B cell (primary cell): ENCODE measurements around the gene SPOCD1. TPM values are rescaled to one million over a fixed set of nuclear protein-coding genes. Genes with fewer than 3 reads are reported as not detected.

Source experiments
- ATAC-seq: fragments of 200-7000 bp; cut with Tn5 transposase; one replicate; pipeline ENCODE4 v1.10.0; 2021; ENCODE audit warnings: low read depth, mild to moderate bottlenecking, moderate number of reproducible peaks, moderate library complexity
- CTCF ChIA-PET: fragments of 350-600 bp; sonication (Branson Sonifier 250); formaldehyde crosslinking; loops from one replicate; lab custom pipeline; 2021; ENCODE audit warnings: antibody characterized with exemption, inconsistent platforms; lab: Charles Lee
- POLR2A ChIA-PET: fragments of 350-600 bp; sonication (Branson Sonifier 250); formaldehyde crosslinking; loops from one replicate; lab custom pipeline; 2021; ENCODE audit warnings: antibody characterized with exemption; lab: Charles Lee
- DNase-seq: peaks from one replicate; pipeline ENCODE4 v3.0.0; 2013
- H2AFZ ChIP-seq: 2 replicates; pipeline ENCODE4 v1.6.1; 2012; ENCODE audit warnings: mild to moderate bottlenecking, low read depth, low read length; ENCODE audit not compliant: insufficient read depth, poor library complexity, severe bottlenecking
- H3K27ac ChIP-seq, 2 donors: 1 replicate in 1 of 2; 2 replicates in 1 of 2; pipeline ENCODE4 v1.5.1; 2012 to 2013; ENCODE audit warnings: low read length in 2 of 2, mild to moderate bottlenecking in 2 of 2, moderate library complexity in 1 of 2
- H3K27me3 ChIP-seq, 4 experiments: fragments of 200-600 bp in 1 of 4; sonication (generic) in 1 of 4; replicated peaks in 1 of 4; 1 replicate in 2 of 4; 2 replicates in 2 of 4; pipeline versions ENCODE4 v1.6.1 to v1.7.0; 2013 to 2016; ENCODE audit warnings: low read length in 3 of 4, mild to moderate bottlenecking in 2 of 4, mixed read lengths in 1 of 4, moderate library complexity in 1 of 4; ENCODE audit not compliant: insufficient read depth in 4 of 4, control insufficient read depth in 3 of 4; ENCODE audit errors: control extremely low read depth in 1 of 4
- H3K36me3 ChIP-seq, 2 experiments: replicated peaks in 1 of 2; 1 replicate in 1 of 2; 2 replicates in 1 of 2; pipeline versions ENCODE4 v1.6.1 to v1.7.1; 2013; ENCODE audit warnings: low read length in 1 of 2; ENCODE audit not compliant: insufficient read depth in 2 of 2, control insufficient read depth in 1 of 2; ENCODE audit errors: control extremely low read depth in 1 of 2, extremely low read depth in 1 of 2
- H3K4me1 ChIP-seq, 2 donors: fragments of 200-600 bp in 1 of 2; sonication (generic) in 1 of 2; 1 replicate in 1 of 2; 2 replicates in 1 of 2; pipeline versions ENCODE4 v1.5.1 to v1.6.1; 2013 to 2017; ENCODE audit warnings: low read length in 2 of 2; ENCODE audit not compliant: control insufficient read depth in 2 of 2, insufficient read depth in 2 of 2
- H3K4me2 ChIP-seq: replicated peaks from 2 replicates; pipeline ENCODE3; 2012; ENCODE audit warnings: mild to moderate bottlenecking, low read depth, low read length; ENCODE audit not compliant: poor library complexity, severe bottlenecking
- H3K4me3 ChIP-seq, 5 experiments: fragments of 200-600 bp in 1 of 5; sonication (generic) in 1 of 5; 1 replicate in 3 of 5; 2 replicates in 2 of 5; pipeline versions ENCODE4 v1.5.1 to v1.7.0; 2011 to 2016; ENCODE audit warnings: low read length in 4 of 5, mild to moderate bottlenecking in 4 of 5, low read depth in 2 of 5, control low read depth in 1 of 5, moderate library complexity in 1 of 5; ENCODE audit not compliant: insufficient read depth in 1 of 5; ENCODE audit errors: control extremely low read depth in 1 of 5, extremely low read depth in 1 of 5
- H3K79me2 ChIP-seq: fragments of 200-600 bp; sonication (generic); one replicate; pipeline ENCODE4 v1.6.0; 2016; ENCODE audit warnings: low read length; ENCODE audit not compliant: control insufficient read depth, insufficient read depth
- H3K9ac ChIP-seq: fragments of 200-600 bp; sonication (generic); 2 replicates; pipeline ENCODE4 v1.6.1; 2017; ENCODE audit warnings: mild to moderate bottlenecking, low read length, moderate library complexity
- H3K9me3 ChIP-seq, 3 donors: one replicate each; pipeline versions ENCODE4 v1.6.1 to v1.7.1; 2013; ENCODE audit warnings: low read length in 2 of 3; ENCODE audit not compliant: control insufficient read depth in 2 of 3, insufficient read depth in 1 of 3; ENCODE audit errors: control extremely low read depth in 1 of 3
- H4K20me1 ChIP-seq: 2 replicates; pipeline ENCODE4 v1.6.0; 2012; ENCODE audit warnings: mild to moderate bottlenecking, low read length; ENCODE audit not compliant: insufficient read depth, control insufficient read depth, poor library complexity, severe bottlenecking
- H3K27ac Mint-ChIP-seq: one replicate; pipeline ENCODE4 v1.8.0; 2021; ENCODE audit warnings: mixed read lengths
- H3K27me3 Mint-ChIP-seq: one replicate; pipeline ENCODE4 v1.8.0; 2021; ENCODE audit warnings: mixed read lengths
- H3K4me1 Mint-ChIP-seq: one replicate; pipeline ENCODE4 v1.8.0; 2021; ENCODE audit warnings: mixed read lengths
- H3K4me3 Mint-ChIP-seq: one replicate; pipeline ENCODE4 v1.8.0; 2021; ENCODE audit warnings: mixed read lengths
- H3K9me3 Mint-ChIP-seq: one replicate; pipeline ENCODE4 v1.8.0; 2022; ENCODE audit warnings: mixed read lengths; ENCODE audit not compliant: insufficient read depth
- CTCF ChIP-seq: fragments of 200-600 bp; IDR thresholded peaks from one replicate; pipeline ENCODE4 v1.8.0; 2022; ENCODE audit warnings: antibody characterized with exemption, mild to moderate bottlenecking
- EZH2 ChIP-seq: IDR thresholded peaks from 2 replicates; pipeline ENCODE4 v1.6.1; 2012; ENCODE audit warnings: borderline replicate concordance, low read depth, mild to moderate bottlenecking, moderate library complexity, low read length; ENCODE audit not compliant: insufficient read depth, poor library complexity, severe bottlenecking
- WGBS: methylation state at CpG from one replicate; pipeline ENCODE4 v1.1.5; 2013; ENCODE audit warnings: missing lambda C conversion rate; ENCODE audit not compliant: insufficient coverage; 5-methylcytosine and 5-hydroxymethylcytosine counted together
- intact Hi-C: fragments of 100-400 bp; cut with micrococcal nuclease; formaldehyde crosslinking; loops from one replicate; pipeline ENCODE4 v1.10.0; 2022
- polyA plus RNA-seq: library from polyadenylated mRNA; depleted of rRNA; stranded (reverse); fragments of >200 nt; gene quantifications from 2 replicates; pipeline ENCODE4 v1.2.3, GENCODE V29; 2012
- total RNA-seq, 2 donors: library from RNA; stranded (reverse); fragments of 120-200 nt in 1 of 2; gene quantifications; 1 replicate in 1 of 2; 2 replicates in 1 of 2; pipeline versions ENCODE4 v1.2.3 to v1.2.4, GENCODE V29; 2013 to 2022

Gene SPOCD1
- total and polyA plus RNA-seq, 2 donors (not counting 1 experiment from before 2014, with no cell fraction given), result not detected

GRCh38 chr1:31789259-31790065 is 26.4 kb downstream of the SPOCD1 start:
- ChIA-PET CTCF (interaction anchor here (0.6 to 9.5 kb wide), 63 partner anchors 8 to 638 kb away, joined by 3 to 199 read pairs (median 5); partner anchors contain the start of genes ADGRB2, PEF1, PTP4A2 and SNRNP40), POLR2A (interaction anchor here (0.6 to 3.0 kb wide), 11 partner anchors 8 to 283 kb away, joined by 3 to 28 read pairs (median 5); partner anchors contain the start of genes ADGRB2, PEF1, PTP4A2 and TMEM39B)
- Histone ChIP-seq H3K4me1 (peaks cover 26 to 34% of the 10 kb centered on the region in 2 donors), H3K4me2 (peak overlapping the region; percentile 99), H3K4me3 (peak overlapping the region in 4 of 5 experiments; percentile 61 to 91 (median 76)), H3K36me3 (no peaks in the 10 kb centered on the region), H3K27ac (peak overlapping the region; percentile 73 to 88), H2AFZ (peak overlapping the region; percentile 87), H3K9me3 (no peaks in the 10 kb centered on the region), H3K9ac (peak overlapping the region; percentile 93), H3K27me3 (peaks cover 0 to 3% (median 0%) of the 10 kb centered on the region in 4 experiments), H3K79me2 (no peaks in the 10 kb centered on the region), H4K20me1 (no peaks in the 10 kb centered on the region)
- WGBS, result 33% methylated on average over 11 of the region's 26 CpGs
- intact Hi-C loops, result loop anchor here (1.0 to 10.0 kb wide), 9 partner anchors 28 to 1072 kb away; partner anchors contain the start of genes KHDRBS1, PTP4A2, SNRNP40 and ZCCHC17
- H3K4me3 Mint-ChIP-seq, result peak overlapping the region; percentile 96
- DNase-seq (peak; percentile 93), ATAC-seq (peak; percentile 76)
- peak overlapping the region; percentile 98 for H3K27ac Mint-ChIP-seq
- peaks cover 35% of the 10 kb centered on the region for H3K4me1 Mint-ChIP-seq
- peak; percentile 79 for TF ChIP-seq CTCF
- no peak for TF ChIP-seq EZH2
- H3K27me3 Mint-ChIP-seq, result peaks cover 3% of the 10 kb centered on the region
- H3K9me3 Mint-ChIP-seq, result no peaks in the 10 kb centered on the region
